GM23338 (cell line): ENCODE measurements around the gene MOK. TPM values are rescaled to one million over a fixed set of nuclear protein-coding genes. Genes with fewer than 3 reads are reported as not detected.

Experiments used
- ATAC-seq: fragments of 200-7000 bp; cut with Tn5 transposase; 3 replicates; pipeline ENCODE4 v1.9.1; 2020
- DNase-seq: peaks from one replicate; pipeline ENCODE4 v3.0.0-alpha.2; 2015; ENCODE audit warnings: low spot score
- H2AFZ ChIP-seq: fragments of 200-600 bp; sonication (generic); 2 replicates; pipeline ENCODE4 v1.8.0; 2016; ENCODE audit warnings: antibody characterized with exemption, mild to moderate bottlenecking, moderate library complexity
- H3F3A ChIP-seq: fragments of 200-600 bp; sonication (generic); replicated peaks from 2 replicates; pipeline ENCODE4 v1.8.0; 2017; ENCODE audit warnings: antibody characterized with exemption, mixed run types, low read depth
- H3K27ac ChIP-seq: fragments of 200-600 bp; sonication (generic); 2 replicates; pipeline ENCODE4 v1.6.1; 2016; ENCODE audit warnings: low read depth
- H3K27me3 ChIP-seq: fragments of 200-600 bp; sonication (generic); 2 replicates; pipeline ENCODE4 v1.8.0; 2016; ENCODE audit warnings: mild to moderate bottlenecking, mixed run types, moderate library complexity; ENCODE audit not compliant: insufficient read depth
- H3K36me3 ChIP-seq: fragments of 200-600 bp; sonication (generic); 2 replicates; pipeline ENCODE4 v1.8.0; 2016; ENCODE audit warnings: mild to moderate bottlenecking; ENCODE audit not compliant: insufficient read depth
- H3K4me1 ChIP-seq: fragments of 200-600 bp; sonication (generic); 2 replicates; pipeline ENCODE4 v1.8.0; 2016; ENCODE audit warnings: mild to moderate bottlenecking, moderate library complexity; ENCODE audit not compliant: insufficient read depth
- H3K4me2 ChIP-seq: fragments of 200-600 bp; sonication (generic); 2 replicates; pipeline ENCODE4 v1.7.1; 2017; ENCODE audit warnings: mixed run types
- H3K4me3 ChIP-seq: fragments of 200-600 bp; sonication (generic); 2 replicates; pipeline ENCODE4 v1.6.1; 2016; ENCODE audit warnings: mixed run types
- H3K79me2 ChIP-seq: fragments of 200-600 bp; sonication (generic); replicated peaks from 2 replicates; pipeline ENCODE4 v1.8.0; 2017; ENCODE audit warnings: mild to moderate bottlenecking; ENCODE audit not compliant: insufficient read depth
- H3K9me2 ChIP-seq: fragments of 200-600 bp; sonication (generic); 2 replicates; pipeline ENCODE4 v1.8.0; 2017; ENCODE audit not compliant: insufficient read depth
- H4K20me1 ChIP-seq: fragments of 200-600 bp; sonication (generic); replicated peaks from 2 replicates; pipeline ENCODE4 v1.8.0; 2017; ENCODE audit warnings: mild to moderate bottlenecking; ENCODE audit not compliant: insufficient read depth
- H3K27ac Mint-ChIP-seq: 2 replicates; pipeline ENCODE4 v1.8.0; 2020; ENCODE audit warnings: inconsistent platforms, mild to moderate bottlenecking, moderate library complexity, mixed read lengths
- H3K27me3 Mint-ChIP-seq: 3 replicates; pipeline ENCODE4 v1.8.0; 2022; ENCODE audit warnings: low read depth, mild to moderate bottlenecking, moderate library complexity, mixed read lengths, inconsistent platforms; ENCODE audit not compliant: insufficient read depth, poor library complexity
- H3K36me3 Mint-ChIP-seq: 3 replicates; pipeline ENCODE4 v1.8.0; 2021; ENCODE audit warnings: low read depth, mild to moderate bottlenecking, inconsistent platforms, moderate library complexity, mixed read lengths
- H3K4me1 Mint-ChIP-seq: 3 replicates; pipeline ENCODE4 v1.8.0; 2020; ENCODE audit warnings: mild to moderate bottlenecking, inconsistent platforms, mixed read lengths
- H3K4me3 Mint-ChIP-seq: 3 replicates; pipeline ENCODE4 v1.8.0; 2021; ENCODE audit warnings: moderate library complexity, mild to moderate bottlenecking, inconsistent platforms, mixed read lengths
- H3K9me3 Mint-ChIP-seq: 3 replicates; pipeline ENCODE4 v1.8.0; 2020; ENCODE audit warnings: moderate library complexity, mild to moderate bottlenecking, inconsistent platforms, mixed read lengths
- EZH2 ChIP-seq: fragments of 200-600 bp; sonication (generic); IDR thresholded peaks from one replicate; pipeline ENCODE4 v1.8.0; 2017; ENCODE audit warnings: antibody characterized with exemption, mild to moderate bottlenecking, low read depth; ENCODE audit not compliant: unreplicated experiment
- JUNB ChIP-seq: IDR thresholded peaks from one replicate; pipeline ENCODE4 v1.6.1; 2016; ENCODE audit warnings: antibody characterized with exemption; ENCODE audit not compliant: unreplicated experiment
- POLR2AphosphoS5 ChIP-seq: IDR thresholded peaks from 2 replicates; pipeline ENCODE4 v1.6.1; 2016; ENCODE audit warnings: antibody characterized with exemption, low read depth
- ZNF331 ChIP-seq: fragments of 250-450 bp; sonication (Bioruptor Pico); IDR thresholded peaks from 2 replicates; pipeline ENCODE4 v1.5.0; 2020; ENCODE audit warnings: low read depth, mild to moderate bottlenecking, moderate library complexity
- polyA plus RNA-seq: library from polyadenylated mRNA; unstranded; fragments of >200 nt; fragmentation: Nextera tagmentation; extraction: Ambion mirVana; gene quantifications from 2 replicates; pipeline ENCODE4 v1.2.1, GENCODE V29; 2016
- total RNA-seq: library from RNA; depleted of rRNA; stranded (reverse); fragments of >200 nt; shearing (Covaris generic); gene quantifications from 2 replicates; pipeline ENCODE4 v1.2.3, GENCODE V29; 2014
- TF ChIP-seq, protein P1 (sequence below): IDR thresholded peaks from 2 replicates; pipeline ENCODE4 v1.6.1; 2016; ENCODE audit warnings: antibody characterized with exemption
- TF ChIP-seq, protein P2 (sequence below): IDR thresholded peaks from one replicate; pipeline ENCODE4 v1.6.1; 2018; ENCODE audit warnings: antibody characterized with exemption; ENCODE audit not compliant: unreplicated experiment

The MOK gene
- total and polyA plus RNA-seq, 2 experiments from 2014 or later = 3.1 TPM

DNA sequence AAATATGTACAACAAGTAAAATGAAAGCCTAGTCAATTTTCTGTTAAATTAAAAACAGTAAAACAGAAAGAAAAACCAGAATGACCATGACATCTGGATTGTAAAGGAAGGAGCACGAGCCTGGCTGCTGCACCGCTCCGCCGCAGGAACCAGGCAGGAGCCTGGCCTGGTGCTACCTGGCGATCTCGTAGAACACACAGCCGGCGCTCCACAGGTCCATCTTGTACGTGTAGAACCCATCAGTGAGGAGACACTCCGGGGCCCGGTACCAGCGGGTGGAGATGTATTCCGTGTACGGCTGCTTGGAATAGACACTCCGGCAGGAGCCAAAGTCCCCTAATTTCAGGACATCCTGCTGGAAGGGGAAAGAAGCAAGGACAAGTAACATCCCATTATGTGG lies 54.3 kb downstream of the MOK start:
- H3K9me2 ChIP-seq = no peaks in the 10 kb centered on the region
- H3K36me3 ChIP-seq = no peaks in the 10 kb centered on the region
- peaks cover 24% of the 10 kb centered on the region for H3K27me3 ChIP-seq
- no peak overlapping the region for H2AFZ ChIP-seq
- no peak overlapping the region for H3K4me3 Mint-ChIP-seq
- DNase-seq (no peak), ATAC-seq (no peak)
- no peaks in the 10 kb centered on the region for H3K36me3 Mint-ChIP-seq
- H3K27ac ChIP-seq = no peak overlapping the region
- H3K9me3 Mint-ChIP-seq = no peaks in the 10 kb centered on the region
- H3F3A ChIP-seq = 0 out of 2 replicates have a peak, but pooled peaks cover 2% of the 10 kb centered on the region
- peaks cover 5% of the 10 kb centered on the region; the same call in 2 of the 3 replicates for H3K4me1 Mint-ChIP-seq
- H3K27me3 Mint-ChIP-seq = peaks cover 17% of the 10 kb centered on the region
- no peaks in the 10 kb centered on the region for H4K20me1 ChIP-seq
- no peaks in the 10 kb centered on the region for H3K79me2 ChIP-seq
- no peak overlapping the region for H3K4me3 ChIP-seq
- H3K4me2 ChIP-seq = no peak overlapping the region
- H3K4me1 ChIP-seq = peaks cover 15% of the 10 kb centered on the region
- H3K27ac Mint-ChIP-seq = no peak overlapping the region
- TF ChIP-seq, protein P1, sequence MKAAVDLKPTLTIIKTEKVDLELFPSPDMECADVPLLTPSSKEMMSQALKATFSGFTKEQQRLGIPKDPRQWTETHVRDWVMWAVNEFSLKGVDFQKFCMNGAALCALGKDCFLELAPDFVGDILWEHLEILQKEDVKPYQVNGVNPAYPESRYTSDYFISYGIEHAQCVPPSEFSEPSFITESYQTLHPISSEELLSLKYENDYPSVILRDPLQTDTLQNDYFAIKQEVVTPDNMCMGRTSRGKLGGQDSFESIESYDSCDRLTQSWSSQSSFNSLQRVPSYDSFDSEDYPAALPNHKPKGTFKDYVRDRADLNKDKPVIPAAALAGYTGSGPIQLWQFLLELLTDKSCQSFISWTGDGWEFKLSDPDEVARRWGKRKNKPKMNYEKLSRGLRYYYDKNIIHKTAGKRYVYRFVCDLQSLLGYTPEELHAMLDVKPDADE = no peak
- TF ChIP-seq, protein P2, sequence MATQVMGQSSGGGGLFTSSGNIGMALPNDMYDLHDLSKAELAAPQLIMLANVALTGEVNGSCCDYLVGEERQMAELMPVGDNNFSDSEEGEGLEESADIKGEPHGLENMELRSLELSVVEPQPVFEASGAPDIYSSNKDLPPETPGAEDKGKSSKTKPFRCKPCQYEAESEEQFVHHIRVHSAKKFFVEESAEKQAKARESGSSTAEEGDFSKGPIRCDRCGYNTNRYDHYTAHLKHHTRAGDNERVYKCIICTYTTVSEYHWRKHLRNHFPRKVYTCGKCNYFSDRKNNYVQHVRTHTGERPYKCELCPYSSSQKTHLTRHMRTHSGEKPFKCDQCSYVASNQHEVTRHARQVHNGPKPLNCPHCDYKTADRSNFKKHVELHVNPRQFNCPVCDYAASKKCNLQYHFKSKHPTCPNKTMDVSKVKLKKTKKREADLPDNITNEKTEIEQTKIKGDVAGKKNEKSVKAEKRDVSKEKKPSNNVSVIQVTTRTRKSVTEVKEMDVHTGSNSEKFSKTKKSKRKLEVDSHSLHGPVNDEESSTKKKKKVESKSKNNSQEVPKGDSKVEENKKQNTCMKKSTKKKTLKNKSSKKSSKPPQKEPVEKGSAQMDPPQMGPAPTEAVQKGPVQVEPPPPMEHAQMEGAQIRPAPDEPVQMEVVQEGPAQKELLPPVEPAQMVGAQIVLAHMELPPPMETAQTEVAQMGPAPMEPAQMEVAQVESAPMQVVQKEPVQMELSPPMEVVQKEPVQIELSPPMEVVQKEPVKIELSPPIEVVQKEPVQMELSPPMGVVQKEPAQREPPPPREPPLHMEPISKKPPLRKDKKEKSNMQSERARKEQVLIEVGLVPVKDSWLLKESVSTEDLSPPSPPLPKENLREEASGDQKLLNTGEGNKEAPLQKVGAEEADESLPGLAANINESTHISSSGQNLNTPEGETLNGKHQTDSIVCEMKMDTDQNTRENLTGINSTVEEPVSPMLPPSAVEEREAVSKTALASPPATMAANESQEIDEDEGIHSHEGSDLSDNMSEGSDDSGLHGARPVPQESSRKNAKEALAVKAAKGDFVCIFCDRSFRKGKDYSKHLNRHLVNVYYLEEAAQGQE = no peak
- no peak for TF ChIP-seq POLR2AphosphoS5
- no peak for TF ChIP-seq JUNB
- no peak for TF ChIP-seq ZNF331 (CRISPR knock-in tag)
- no peak for TF ChIP-seq EZH2

DNA sequence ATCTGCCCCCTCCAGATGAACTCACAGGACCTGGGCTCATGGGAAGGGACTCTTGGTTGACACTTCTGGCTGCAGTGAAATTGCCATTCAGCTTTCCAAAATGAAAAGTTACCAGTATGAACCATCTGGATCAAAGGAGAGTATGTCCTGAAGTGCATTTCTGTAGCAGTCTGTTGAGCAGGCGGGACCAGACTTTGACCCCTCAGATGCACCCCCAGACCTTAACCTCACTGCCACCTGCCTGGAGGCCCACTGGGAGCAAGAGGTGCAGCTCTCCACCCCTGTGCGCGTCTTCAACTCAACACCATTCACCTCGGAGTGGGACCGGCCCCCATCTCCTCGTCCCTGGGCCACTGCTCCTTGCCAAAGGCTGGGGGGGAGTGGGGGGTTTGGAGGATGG lies 55.0 kb downstream of the MOK start:
- Histone ChIP-seq H3K27ac (no peak overlapping the region), H2AFZ (no peak overlapping the region), H3K4me3 (no peak overlapping the region), H4K20me1 (no peaks in the 10 kb centered on the region), H3K36me3 (no peaks in the 10 kb centered on the region), H3K27me3 (peaks cover 24% of the 10 kb centered on the region), H3K4me1 (peaks cover 15% of the 10 kb centered on the region), H3F3A (0 out of 2 replicates have a peak, but pooled peaks cover 2% of the 10 kb centered on the region), H3K79me2 (no peaks in the 10 kb centered on the region), H3K9me2 (no peaks in the 10 kb centered on the region), H3K4me2 (no peak overlapping the region)
- Mint-ChIP-seq H3K9me3 (no peaks in the 10 kb centered on the region), H3K4me1 (peaks cover 5% of the 10 kb centered on the region; the same call in 2 of the 3 replicates), H3K27me3 (peaks cover 17% of the 10 kb centered on the region), H3K27ac (no peak overlapping the region), H3K36me3 (no peaks in the 10 kb centered on the region), H3K4me3 (no peak overlapping the region)
- ATAC-seq (no peak), DNase-seq (no peak)
- no peak for TF ChIP-seq POLR2AphosphoS5
